ENCODE data around the gene OASL. TPM values are rescaled to one million over a fixed set of nuclear protein-coding genes. Genes with fewer than 3 reads are reported as not detected.

OASL gene
- total RNA-seq, 1 donor from 2014 or later: 0.58 TPM

- no peak for TF ChIP-seq CTCF (IDR thresholded peaks at IDR 0.05; ENCODE audit: insufficient read depth, low read length, poor library complexity, severe bottlenecking)
Observed at GRCh38 chr12:120972870-120973543, 66.0 kb downstream of the OASL start.

GRCh38 chr12:120971299-120972180 is 67.5 kb downstream of the OASL start:
- no peak for DNase-seq (ENCODE audit: low read depth)
- peak; percentile 60 for TF ChIP-seq CTCF (IDR thresholded peaks at IDR 0.05; ENCODE audit: insufficient read depth, low read length, poor library complexity, severe bottlenecking)
- H3K36me3 ChIP-seq (ENCODE audit: control insufficient read depth, insufficient read depth, low read length): peaks cover 2% of the 10 kb centered on the region
- H3K27me3 ChIP-seq (ENCODE audit: control insufficient read depth, insufficient read depth, low read length): no peaks in the 10 kb centered on the region
- H3K4me3 ChIP-seq (ENCODE audit: low read depth, low read length): no peak overlapping the region

More at GRCh38 chr12:120972870-120973543, 66.0 kb downstream of the OASL start:
- Histone ChIP-seq H3K4me3 (ENCODE audit: low read depth, low read length) (no peak overlapping the region), H3K27me3 (ENCODE audit: control insufficient read depth, insufficient read depth, low read length) (no peaks in the 10 kb centered on the region), H3K36me3 (ENCODE audit: control insufficient read depth, insufficient read depth, low read length) (peaks cover 2% of the 10 kb centered on the region)
- peak; percentile 82 for DNase-seq (ENCODE audit: low read depth)

GRCh38 chr12:120970310-120970709 is 68.7 kb downstream of the OASL start:
- TF ChIP-seq CTCF (IDR thresholded peaks at IDR 0.05; ENCODE audit: insufficient read depth, low read length, poor library complexity, severe bottlenecking): no peak
- H3K4me3 ChIP-seq (ENCODE audit: low read depth, low read length): no peak overlapping the region
- no peaks in the 10 kb centered on the region for H3K27me3 ChIP-seq (ENCODE audit: control insufficient read depth, insufficient read depth, low read length)
- H3K36me3 ChIP-seq (ENCODE audit: control insufficient read depth, insufficient read depth, low read length): peaks cover 2% of the 10 kb centered on the region
- no peak for DNase-seq (ENCODE audit: low read depth)

Other genes with a start within 250 kb of the OASL start
- 22.3 and 24.3 TPM in 2 replicates for gene SPPL3, start 134.9 kb downstream of the OASL start, total RNA-seq
- 0.25 and 0.89 TPM in 2 replicates for gene HNF1A, start 60.7 kb downstream of the OASL start, total RNA-seq
- 16.5 and 19.9 TPM in 2 replicates for gene C12orf43, start 22.8 kb downstream of the OASL start, total RNA-seq
- 0.29 and 0.96 TPM in 2 replicates for gene P2RX7, start 93.6 kb upstream of the OASL start, total RNA-seq
- 105 and 119 TPM in 2 replicates for gene P2RX4, start 170.9 kb upstream of the OASL start, total RNA-seq

Data from kidney epithelial cell (primary cell).